Gastrocnemius medialis (tissue), 4 donors: ENCODE results near the gene PDE4D. TPM values are rescaled to one million over a fixed set of nuclear protein-coding genes. Genes with fewer than 3 reads are reported as not detected.
A peak's percentile ranks its signal among the peaks of the same experiment; 100 is the strongest.

Experiments
- ATAC-seq, 2 donors: fragments of 150-250 bp; one replicate each; pipeline ENCODE4 v1.9.1; 2016
- DNase-seq, 2 donors: peaks; one replicate each; pipeline ENCODE4 v3.0.0-alpha.2; 2019
- H3K27ac ChIP-seq, 4 donors: fragments of 200-600 bp; sonication (generic); 1 replicate in 1 of 4; 2 replicates in 3 of 4; pipeline ENCODE4 v1.5.1; 2016 to 2018; ENCODE audit warnings: mild to moderate bottlenecking in 2 of 4, moderate library complexity in 1 of 4
- H3K27me3 ChIP-seq, 3 donors: fragments of 200-600 bp; sonication (generic) in 2 of 3; 1 replicate in 1 of 3; 2 replicates in 2 of 3; pipeline versions ENCODE4 v1.5.1 to v1.6.0; 2016 to 2019; ENCODE audit warnings: mild to moderate bottlenecking in 1 of 3, moderate library complexity in 1 of 3
- H3K36me3 ChIP-seq, 2 donors: fragments of 200-600 bp; sonication (generic) in 1 of 2; one replicate each; pipeline ENCODE4 v1.5.1; 2017 to 2018
- H3K4me1 ChIP-seq, 2 donors: fragments of 200-600 bp; sonication (generic) in 1 of 2; one replicate each; pipeline ENCODE4 v1.5.1; 2016 to 2017; ENCODE audit warnings: mild to moderate bottlenecking in 2 of 2
- H3K4me3 ChIP-seq, 4 donors: fragments of 200-600 bp; sonication (generic) in 3 of 4; 1 replicate in 1 of 4; 2 replicates in 3 of 4; pipeline ENCODE4 v1.5.1; 2016 to 2019; ENCODE audit warnings: mild to moderate bottlenecking in 2 of 4
- H3K9me3 ChIP-seq, 3 donors: fragments of 200-600 bp; sonication (generic) in 2 of 3; 1 replicate in 1 of 3; 2 replicates in 2 of 3; pipeline ENCODE4 v1.5.1; 2016 to 2019
- POLR2A ChIP-seq, 2 donors: fragments of 450-650 bp; IDR thresholded peaks; one replicate each; pipeline ENCODE4 v1.6.1; 2017; ENCODE audit warnings: antibody characterized with exemption in 2 of 2, mild to moderate bottlenecking in 2 of 2, moderate library complexity in 2 of 2
- in situ Hi-C, 4 donors: fragments of 200-750 bp; cut with MboI; loops; one replicate each; pipeline versions ENCODE4 v1.15.0 to v1.8.0; 2017; ENCODE audit warnings: low sequenced_read_pairs in 4 of 4
- intact Hi-C: fragments of 100-400 bp; cut with DNase I; formaldehyde crosslinking; loops from one replicate; pipeline ENCODE4 v1.15.1; 2023; ENCODE audit warnings: low total_unique reads
- total RNA-seq, 4 donors: library from RNA; depleted of rRNA; stranded (reverse); fragments of >200 nt; gene quantifications; one replicate each; pipeline versions ENCODE4 v1.1.0 to v1.2.3, GENCODE V29; 2016
- TF ChIP-seq, protein P1 (sequence below), 5 experiments: fragments of 450-650 bp in 3 of 5; fragments of 200-600 bp in 2 of 5; sonication (generic) in 2 of 5; IDR thresholded peaks in 4 of 5; conservative IDR thresholded peaks in 1 of 5; 1 replicate in 4 of 5; 2 replicates in 1 of 5; pipeline ENCODE4 v1.5.1; 2016 to 2019; ENCODE audit warnings: antibody characterized with exemption in 5 of 5, mild to moderate bottlenecking in 3 of 5, moderate library complexity in 3 of 5

The PDE4D gene
- total RNA-seq, 4 donors from 2014 or later, result 133 to 223 (median 185) TPM

DNA sequence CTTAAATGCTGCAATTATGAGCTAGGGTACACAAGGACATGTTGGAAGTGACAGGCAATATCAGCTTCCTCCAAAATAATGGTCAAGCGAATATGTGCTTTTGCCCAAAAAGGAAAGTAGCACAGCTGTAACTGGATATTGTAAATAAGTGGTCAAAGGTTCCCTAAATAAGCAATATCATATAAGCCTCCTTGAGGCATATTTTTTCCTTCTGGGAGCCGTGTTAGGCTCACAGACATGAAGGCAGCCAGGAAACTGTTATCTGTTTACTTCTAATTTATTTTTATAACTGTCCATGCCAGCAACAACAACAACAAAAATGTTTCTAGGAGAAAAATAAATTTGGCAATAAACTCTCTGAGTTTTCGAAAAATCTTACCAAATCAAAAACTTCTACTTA is 648.3 kb downstream of the PDE4D start:
- intact Hi-C loops (no loop called here), in situ Hi-C loops (no loop called here)
- TF ChIP-seq, protein P1, sequence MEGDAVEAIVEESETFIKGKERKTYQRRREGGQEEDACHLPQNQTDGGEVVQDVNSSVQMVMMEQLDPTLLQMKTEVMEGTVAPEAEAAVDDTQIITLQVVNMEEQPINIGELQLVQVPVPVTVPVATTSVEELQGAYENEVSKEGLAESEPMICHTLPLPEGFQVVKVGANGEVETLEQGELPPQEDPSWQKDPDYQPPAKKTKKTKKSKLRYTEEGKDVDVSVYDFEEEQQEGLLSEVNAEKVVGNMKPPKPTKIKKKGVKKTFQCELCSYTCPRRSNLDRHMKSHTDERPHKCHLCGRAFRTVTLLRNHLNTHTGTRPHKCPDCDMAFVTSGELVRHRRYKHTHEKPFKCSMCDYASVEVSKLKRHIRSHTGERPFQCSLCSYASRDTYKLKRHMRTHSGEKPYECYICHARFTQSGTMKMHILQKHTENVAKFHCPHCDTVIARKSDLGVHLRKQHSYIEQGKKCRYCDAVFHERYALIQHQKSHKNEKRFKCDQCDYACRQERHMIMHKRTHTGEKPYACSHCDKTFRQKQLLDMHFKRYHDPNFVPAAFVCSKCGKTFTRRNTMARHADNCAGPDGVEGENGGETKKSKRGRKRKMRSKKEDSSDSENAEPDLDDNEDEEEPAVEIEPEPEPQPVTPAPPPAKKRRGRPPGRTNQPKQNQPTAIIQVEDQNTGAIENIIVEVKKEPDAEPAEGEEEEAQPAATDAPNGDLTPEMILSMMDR (IDR thresholded peaks at IDR 0.05 in 4 of 5, conservative IDR thresholded peaks at IDR 0.05 in 1 of 5), result no peak
- TF ChIP-seq POLR2A (IDR thresholded peaks at IDR 0.05), result no peak
- Histone ChIP-seq H3K9me3 (no peaks in the 10 kb centered on the region), H3K36me3 (no peaks in the 10 kb centered on the region), H3K4me3 (no peak overlapping the region), H3K27ac (peak overlapping the region; percentile 59 to 78 (median 62)), H3K27me3 (no peaks in the 10 kb centered on the region), H3K4me1 (peaks cover 83 to 85% of the 10 kb centered on the region in 2 donors)
- no peak for DNase-seq
- peak in 1 of 2 donors; percentile 41 for ATAC-seq

DNA sequence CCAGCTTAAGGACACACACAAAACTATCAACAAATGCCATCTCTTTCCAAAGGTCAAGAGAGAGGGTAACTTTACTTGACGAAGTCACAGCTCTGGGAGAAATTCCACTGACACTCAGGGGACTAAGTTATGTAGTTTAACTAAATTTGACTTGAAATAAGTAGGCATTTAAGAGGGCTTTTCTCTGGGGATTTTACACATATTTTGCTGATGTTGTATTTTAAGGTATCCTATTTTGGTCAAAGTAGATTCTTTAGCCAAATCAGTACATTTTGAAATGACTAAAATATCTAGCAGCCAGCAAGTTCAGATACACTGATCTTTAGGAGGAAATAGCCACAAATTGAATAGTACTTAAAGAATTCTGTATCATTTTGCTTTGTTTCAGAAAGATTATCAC is 652.0 kb downstream of the PDE4D start:
- TF ChIP-seq POLR2A (IDR thresholded peaks at IDR 0.05), result no peak
- TF ChIP-seq, protein P1 (IDR thresholded peaks at IDR 0.05 in 4 of 5, conservative IDR thresholded peaks at IDR 0.05 in 1 of 5), result no peak
- Histone ChIP-seq H3K9me3 (no peaks in the 10 kb centered on the region), H3K27me3 (no peaks in the 10 kb centered on the region), H3K36me3 (no peaks in the 10 kb centered on the region), H3K4me3 (no peak overlapping the region), H3K27ac (peak overlapping the region in 3 of 4 donors; percentile 8 to 60 (median 25)), H3K4me1 (peaks cover 80 to 85% of the 10 kb centered on the region in 2 donors)
- intact Hi-C loops (no loop called here), in situ Hi-C loops (no loop called here)
- DNase-seq, result no peak
- ATAC-seq, result no peak

DNA sequence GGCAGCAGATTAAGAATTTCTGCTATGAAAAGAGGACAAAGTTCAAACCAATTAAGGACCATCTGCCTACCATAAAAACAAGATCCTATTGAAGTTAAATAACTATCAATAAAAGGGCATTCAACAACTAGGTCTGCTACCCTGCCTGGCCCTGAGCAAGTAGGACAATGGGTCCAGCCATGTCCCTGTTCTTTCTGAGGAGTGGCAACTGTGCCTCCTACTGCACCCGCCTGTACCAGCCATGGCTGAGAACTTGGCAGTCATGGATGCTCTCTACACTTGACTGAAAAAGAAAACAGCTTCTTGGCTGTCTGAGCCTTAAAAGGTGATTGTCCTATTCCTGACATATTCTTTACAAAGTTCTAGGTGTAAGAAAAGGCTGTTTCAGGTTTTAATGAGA is 652.4 kb downstream of the PDE4D start:
- no peak for ATAC-seq
- Histone ChIP-seq H3K4me1 (peaks cover 81 to 85% of the 10 kb centered on the region in 2 donors), H3K27me3 (no peaks in the 10 kb centered on the region), H3K27ac (peak overlapping the region in 3 of 4 donors; percentile 20 to 60 (median 25)), H3K36me3 (no peaks in the 10 kb centered on the region), H3K9me3 (no peaks in the 10 kb centered on the region), H3K4me3 (no peak overlapping the region)
- in situ Hi-C loops (no loop called here), intact Hi-C loops (no loop called here)
- no peak for TF ChIP-seq POLR2A (IDR thresholded peaks at IDR 0.05)
- TF ChIP-seq, protein P1 (IDR thresholded peaks at IDR 0.05 in 4 of 5, conservative IDR thresholded peaks at IDR 0.05 in 1 of 5), result no peak
- no peak for DNase-seq

DNA sequence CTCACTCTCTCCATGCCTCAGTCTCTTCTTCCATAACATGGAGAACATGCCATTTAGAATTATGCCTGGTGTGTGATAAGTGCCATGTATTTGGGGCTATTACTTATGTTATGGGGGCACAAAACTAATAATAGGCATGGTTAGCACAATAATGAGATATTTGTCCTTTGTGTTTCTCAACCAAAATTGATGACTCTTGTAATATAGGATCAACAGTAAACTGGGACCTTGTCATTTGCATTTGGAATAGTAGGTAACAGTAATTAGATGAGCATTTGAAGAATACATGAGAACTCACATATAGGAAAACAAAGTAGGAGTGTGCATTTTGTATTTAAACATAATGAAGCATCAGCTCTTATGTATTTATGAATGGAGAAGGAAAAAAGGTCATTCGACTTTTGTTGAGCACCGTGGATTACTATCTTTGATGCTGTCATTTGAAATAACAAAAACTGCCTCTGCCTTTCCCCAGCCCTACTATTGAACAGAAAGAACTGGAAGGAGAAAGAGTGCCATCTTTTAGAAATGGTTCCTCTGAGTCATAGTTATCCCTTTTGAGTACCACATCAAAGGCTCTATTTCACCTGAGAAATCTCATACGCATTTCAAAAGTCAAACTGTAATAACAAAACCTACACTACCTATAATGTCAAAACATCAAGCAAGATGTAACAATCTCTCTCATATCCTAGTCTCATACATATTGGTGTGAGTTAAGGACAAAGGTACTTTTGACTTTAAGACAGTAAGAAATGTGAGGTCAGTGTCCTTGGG is 655.2 kb downstream of the PDE4D start:
- ATAC-seq (no peak), DNase-seq (no peak)
- TF ChIP-seq POLR2A (IDR thresholded peaks at IDR 0.05), result no peak
- TF ChIP-seq, protein P1 (IDR thresholded peaks at IDR 0.05 in 4 of 5, conservative IDR thresholded peaks at IDR 0.05 in 1 of 5), result no peak
- in situ Hi-C loops, result no loop called here
- Histone ChIP-seq H3K27me3 (no peaks in the 10 kb centered on the region), H3K36me3 (no peaks in the 10 kb centered on the region), H3K4me1 (peaks cover 83 to 87% of the 10 kb centered on the region in 2 donors), H3K4me3 (no peak overlapping the region), H3K27ac (peak overlapping the region; percentile 17 to 66 (median 51)), H3K9me3 (no peaks in the 10 kb centered on the region)
- intact Hi-C loops, result no loop called here
